GM21528 (cell line): Measurements from ENCODE around the gene OR1M1.
"Not testable (repeated sequence)": the region's sequence is repeated elsewhere in the genome, so short reads cannot be mapped to it uniquely, and the experiment has no call there.

ENCODE experiments used
- ATAC-seq: cut with Tn5 transposase; IDR thresholded peaks from one replicate; pipeline ENCODE4 v1.9.1; 2021; ENCODE audit warnings: mild to moderate bottlenecking, moderate library complexity; ENCODE audit not compliant: unreplicated experiment, low FRiP score

OR1M1 gene

DNA sequence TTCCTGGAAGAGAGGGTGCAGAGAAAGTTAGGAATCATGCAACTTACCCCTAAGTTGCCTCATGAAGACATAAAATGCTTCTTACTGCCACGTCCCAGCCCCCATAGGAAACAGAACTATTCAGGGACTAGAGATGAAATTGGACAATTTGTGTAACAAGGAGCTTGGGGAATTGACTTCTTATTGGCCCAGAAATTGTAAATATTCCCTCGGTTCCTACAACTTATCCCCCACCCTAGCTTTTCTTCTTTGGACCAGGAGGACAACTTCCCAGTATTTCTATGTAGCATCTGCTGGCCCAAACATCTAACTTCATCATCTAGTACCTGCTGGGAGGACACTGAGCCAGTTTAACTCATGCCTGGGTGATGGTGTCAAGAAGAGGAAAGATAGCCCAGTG lies at the start of gene OR1M1:
Gene OR1M1, plus strand, starts transcription at position 301 of the 400 bp plus-strand sequence. CDS start 6,184 bp downstream, outside the sequence.
- no peak for ATAC-seq

DNA sequence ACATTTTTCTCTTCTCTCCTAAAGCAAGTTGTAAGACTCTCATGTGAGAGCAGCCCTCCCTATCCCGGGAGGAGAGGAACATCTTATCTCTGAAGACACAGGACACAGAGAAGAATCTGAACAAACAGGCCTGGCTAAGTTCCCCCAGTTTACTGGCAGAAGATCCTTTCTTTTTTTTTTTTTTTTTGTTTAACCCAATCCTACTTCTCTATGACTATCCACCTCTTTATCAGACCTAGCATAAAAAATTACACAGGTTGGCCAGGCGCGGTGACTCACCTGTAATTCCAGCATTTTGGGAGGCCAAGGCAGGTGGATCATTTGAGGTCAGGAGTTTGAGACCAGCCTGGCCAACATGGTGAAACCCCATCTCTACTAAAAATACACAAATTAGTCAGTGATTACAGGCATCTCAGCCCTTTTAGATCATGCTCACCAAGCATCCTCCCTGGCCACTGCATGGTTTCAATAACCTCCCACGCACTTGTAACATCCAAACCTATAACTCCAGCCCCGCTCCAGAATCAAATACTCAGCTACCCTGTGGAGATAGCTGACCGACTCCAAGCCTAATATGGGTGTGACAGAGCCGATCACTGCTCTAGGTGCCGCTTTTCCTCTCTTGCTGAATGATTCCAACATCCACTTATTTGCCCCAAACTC lies 49.3 kb upstream of the OR1M1 start:
- ATAC-seq, result no peak

- no peak for ATAC-seq
These were observed 47.1 kb upstream of the OR1M1 start for GRCh38 chr19:9039728-9040127.

GRCh38 chr19:9040131-9040530 lies 46.7 kb upstream of the OR1M1 start:
- no peak for ATAC-seq

DNA sequence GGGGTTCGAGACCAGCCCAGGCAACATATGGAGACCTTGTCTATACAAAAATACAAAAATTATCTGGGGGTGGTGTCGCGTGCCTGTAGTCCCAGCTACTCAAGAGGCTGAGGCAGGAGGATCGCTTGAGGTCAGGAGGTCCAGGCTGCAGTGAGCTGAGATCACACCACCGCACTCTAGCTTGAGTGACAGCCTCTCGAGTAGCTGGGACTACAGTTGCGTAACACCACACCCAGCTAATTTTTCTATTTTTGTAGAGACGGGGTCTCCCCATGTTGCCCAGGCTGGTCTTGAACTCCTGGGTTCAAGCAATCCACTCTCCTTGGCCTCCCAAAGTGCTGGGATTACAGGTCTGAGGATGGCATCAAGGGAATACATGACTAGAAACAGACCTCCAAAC lies 45.8 kb upstream of the OR1M1 start:
- no peak for ATAC-seq

DNA sequence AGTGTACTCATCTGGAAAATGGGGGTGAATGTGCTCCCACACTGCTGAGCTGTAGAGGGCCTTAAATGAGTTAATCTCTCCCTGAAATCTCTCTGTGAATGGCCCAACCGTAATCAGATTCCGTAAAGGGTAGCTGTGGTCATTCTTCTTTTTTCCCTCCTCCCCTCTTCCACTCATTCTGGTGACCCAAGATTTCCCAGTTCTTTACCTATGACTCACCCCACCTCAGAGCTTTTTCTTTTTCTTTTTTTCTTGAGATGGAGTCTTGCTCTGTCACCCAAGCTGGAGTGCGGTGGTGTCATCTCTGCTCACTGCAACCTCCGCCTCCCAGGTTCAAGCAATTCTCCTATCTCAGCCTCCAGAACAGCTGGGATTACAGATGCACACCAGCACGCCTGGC lies 43.3 kb upstream of the OR1M1 start:
- no peak for ATAC-seq

- ATAC-seq, result no peak
These were observed 42.4 kb upstream of the OR1M1 start for GRCh38 chr19:9044449-9044848.

DNA sequence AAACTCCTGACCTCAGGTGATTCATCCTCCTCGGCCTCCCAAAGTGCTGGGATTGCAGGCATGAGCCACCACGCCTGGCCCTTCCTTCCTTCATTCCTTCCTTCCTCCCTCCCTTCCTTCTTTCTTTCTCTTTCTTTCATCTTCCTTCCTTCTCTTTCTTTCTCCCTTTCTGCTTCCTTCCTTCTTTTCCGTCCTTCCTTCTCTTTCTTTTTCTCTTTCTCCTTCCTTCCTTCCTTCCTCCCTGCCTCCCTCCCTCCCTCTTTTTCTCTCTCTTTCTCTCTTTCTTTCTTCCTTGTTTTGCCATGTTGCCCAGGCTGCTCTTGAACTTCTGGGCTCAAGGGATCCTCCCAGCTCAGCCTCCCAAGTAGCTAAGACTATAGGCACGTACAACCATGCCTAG lies 40.2 kb upstream of the OR1M1 start:
- no peak for ATAC-seq

- no peak for ATAC-seq
These were observed 34.0 kb upstream of the OR1M1 start for GRCh38 chr19:9052894-9053293.

DNA sequence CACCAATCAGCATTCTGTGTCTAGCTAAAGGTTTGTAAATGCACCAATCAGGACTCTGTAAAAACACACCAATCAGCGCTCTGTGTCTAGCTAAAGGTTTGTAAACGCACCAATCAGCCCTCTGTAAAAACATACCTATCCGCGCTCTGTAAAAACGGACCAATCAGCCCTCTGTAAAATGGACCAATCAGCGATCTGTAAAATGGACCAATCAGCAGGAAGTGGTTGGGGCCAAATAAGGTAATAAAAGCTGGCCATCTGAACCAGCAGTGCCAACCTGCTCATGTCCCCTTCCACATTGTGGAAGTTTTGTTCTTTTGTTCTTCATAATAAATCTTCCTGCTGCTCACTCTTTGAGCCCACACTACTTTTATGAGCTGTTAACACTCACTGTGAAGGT lies 33.2 kb upstream of the OR1M1 start:
- ATAC-seq, result not testable (repeated sequence)

DNA sequence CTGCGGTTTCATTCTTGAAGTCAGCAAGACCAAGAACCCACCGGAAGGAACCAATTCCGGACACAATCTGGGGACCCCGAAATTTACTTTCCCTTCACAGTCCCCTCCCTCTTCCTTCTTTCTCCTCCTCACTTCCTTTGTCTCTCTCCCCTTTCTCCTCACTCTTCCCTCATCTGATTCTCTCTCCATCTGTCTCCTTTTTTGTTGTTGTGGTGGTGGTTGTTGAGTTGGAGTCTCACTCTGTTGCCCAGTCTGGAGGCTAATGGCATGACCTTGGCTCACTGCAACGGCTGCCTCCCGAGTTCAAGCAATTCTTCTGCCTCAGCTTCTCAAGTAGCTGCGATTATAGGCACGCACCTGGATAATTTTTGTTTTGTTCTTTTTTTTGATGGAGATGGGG lies 32.7 kb upstream of the OR1M1 start:
- no peak for ATAC-seq

DNA sequence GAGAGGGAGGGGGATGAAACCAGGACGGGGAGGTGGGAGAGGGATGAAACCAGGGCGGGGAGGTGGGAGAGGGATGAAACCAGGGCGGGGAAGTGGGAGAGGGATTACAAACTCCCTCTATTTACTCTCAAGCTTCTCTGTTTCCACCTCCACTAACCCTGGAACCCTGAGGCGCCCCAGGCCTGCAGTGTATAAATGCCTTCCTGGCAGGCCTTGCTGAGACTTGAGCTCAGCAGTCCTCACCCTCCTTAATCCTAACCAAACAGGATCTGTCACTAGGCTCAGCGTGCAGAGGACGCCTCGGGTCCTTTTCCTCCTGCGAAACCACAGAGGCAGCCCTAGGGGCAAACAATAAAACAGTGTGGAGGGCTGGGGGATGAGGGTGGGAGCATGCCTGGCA lies 32.1 kb upstream of the OR1M1 start:
- no peak for ATAC-seq

GRCh38 chr19:9056131-9056530 lies 30.7 kb upstream of the OR1M1 start:
- ATAC-seq, result not testable (repeated sequence)

GRCh38 chr19:9057505-9058258 lies 29.2 kb upstream of the OR1M1 start:
- no peak for ATAC-seq

DNA sequence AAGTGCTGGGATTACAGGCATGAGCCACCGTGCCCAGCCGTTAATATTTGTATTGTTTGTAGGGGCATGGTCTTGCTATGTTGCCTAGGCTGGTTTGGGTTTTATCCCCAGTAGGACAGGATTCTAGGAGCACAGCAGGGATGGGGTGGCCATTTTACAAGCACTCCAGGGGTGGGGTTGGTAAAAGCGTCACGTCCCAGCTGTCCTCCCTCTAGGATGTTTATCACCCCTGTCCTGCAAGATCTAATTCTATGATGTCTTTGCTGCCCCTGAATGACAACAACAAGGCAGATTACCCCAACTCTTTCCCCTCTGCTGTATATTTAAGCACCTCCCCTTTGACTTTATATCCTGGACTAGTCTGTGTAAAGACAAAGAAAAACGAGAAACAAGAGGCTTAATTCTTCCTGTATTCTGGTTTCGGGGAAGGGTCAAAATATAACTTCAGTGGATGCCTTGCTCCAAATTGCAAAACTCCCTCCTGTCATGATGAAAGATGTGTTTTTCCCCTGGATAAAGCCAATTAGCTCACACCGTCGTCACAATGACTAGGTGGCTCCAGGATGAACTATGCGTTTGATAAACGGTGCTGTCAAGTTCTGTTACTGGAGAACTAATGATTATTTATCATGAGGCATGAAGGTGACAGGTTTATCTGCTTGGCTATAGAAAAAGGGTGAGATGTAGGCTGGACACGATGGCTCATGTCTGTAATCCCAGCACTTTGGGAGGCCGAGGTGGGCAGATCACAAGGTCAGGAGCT lies 27.8 kb upstream of the OR1M1 start:
- no peak for ATAC-seq

DNA sequence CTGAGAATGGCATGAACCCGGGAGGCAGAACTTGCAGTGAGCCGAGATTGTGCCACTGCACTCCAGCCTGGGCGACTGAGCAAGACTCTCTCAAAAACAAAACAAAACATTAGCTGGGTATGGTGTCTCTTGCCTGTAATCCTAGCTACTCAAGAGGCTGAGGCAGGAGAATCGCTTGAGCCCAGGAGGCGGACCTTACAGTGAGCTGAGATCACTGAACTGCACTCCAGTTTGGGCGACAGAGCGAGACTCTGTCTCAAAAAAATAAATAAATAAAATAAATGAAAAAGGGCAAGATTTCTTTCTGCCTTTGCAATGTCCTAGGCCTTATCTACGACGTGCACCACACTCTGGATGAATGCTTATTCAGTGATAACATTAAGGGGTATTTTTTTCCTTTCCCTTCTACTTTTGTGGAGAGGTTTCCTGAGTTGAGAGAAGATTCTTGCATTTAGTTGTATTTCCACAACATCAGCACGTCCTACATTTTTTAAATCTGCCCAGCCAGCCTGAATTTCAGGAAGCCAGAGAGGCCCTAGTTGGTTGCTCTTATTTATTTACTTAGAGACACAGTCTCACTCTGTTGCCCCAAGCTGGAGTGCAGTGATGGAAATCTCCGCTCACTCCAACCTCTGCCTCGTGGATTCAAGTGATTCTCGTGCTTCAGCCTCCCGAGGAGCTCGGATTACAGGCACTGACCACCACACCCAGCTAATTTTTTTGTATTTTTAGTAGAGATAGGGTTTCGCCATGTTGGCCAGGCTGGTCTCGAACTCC lies 26.1 kb upstream of the OR1M1 start:
- no peak for ATAC-seq

- ATAC-seq, result no peak
These were observed 25.0 kb upstream of the OR1M1 start for GRCh38 chr19:9061879-9062278.

GRCh38 chr19:9065457-9066014 lies 21.3 kb upstream of the OR1M1 start:
- no peak for ATAC-seq

DNA sequence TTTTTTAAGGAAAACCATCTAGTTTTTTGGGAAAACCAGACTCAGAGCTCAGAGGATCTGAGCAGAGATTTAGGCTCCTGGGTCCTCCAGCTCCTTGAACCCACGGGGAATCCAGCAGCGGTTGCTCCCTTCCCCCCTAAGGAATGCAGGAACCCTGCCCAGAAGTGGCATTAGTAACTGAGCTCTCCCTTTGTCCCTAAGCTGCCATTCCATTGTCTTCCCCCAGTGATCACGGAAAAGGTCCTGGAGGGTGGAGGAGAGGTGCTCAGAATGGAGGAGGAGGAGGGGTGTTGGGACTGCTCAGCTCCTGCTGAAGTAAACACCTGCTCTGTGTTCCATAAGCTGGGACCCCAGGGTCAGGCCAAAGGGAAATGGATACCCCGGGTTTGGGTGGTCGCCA lies 16.8 kb upstream of the OR1M1 start:
- ATAC-seq, result no peak

- ATAC-seq, result not testable (repeated sequence)
These were observed 15.1 kb upstream of the OR1M1 start for GRCh38 chr19:9071720-9072119.
